CD14-positive monocyte (primary cell): ENCODE measurements around the gene COL6A1. TPM values are rescaled to one million over a fixed set of nuclear protein-coding genes. Genes with fewer than 3 reads are reported as not detected.
A peak's percentile ranks its signal among the peaks of the same experiment; 100 is the strongest.

ENCODE experiments used
- DNase-seq, 3 donors: peaks; one replicate each; pipeline ENCODE4 v3.0.0-alpha.2; 2011 to 2022
- H2AFZ ChIP-seq: 2 replicates; pipeline ENCODE4 v1.6.0; 2012; ENCODE audit warnings: mild to moderate bottlenecking, low read depth, low read length, inconsistent platforms; ENCODE audit not compliant: insufficient read depth, poor library complexity, severe bottlenecking
- H3K27ac ChIP-seq, 2 donors: 1 replicate in 1 of 2; 2 replicates in 1 of 2; pipeline ENCODE4 v1.5.1; 2012 to 2013; ENCODE audit warnings: low read length in 2 of 2, control low read depth in 1 of 2, inconsistent platforms in 1 of 2, low read depth in 1 of 2, mild to moderate bottlenecking in 1 of 2
- H3K27me3 ChIP-seq, 2 donors: one replicate each; pipeline versions ENCODE4 v1.6.0 to v1.6.1; 2011 to 2013; ENCODE audit warnings: low read length in 2 of 2; ENCODE audit not compliant: control insufficient read depth in 2 of 2, insufficient read depth in 2 of 2
- H3K36me3 ChIP-seq, 2 donors: replicated peaks in 1 of 2; 1 replicate in 1 of 2; 2 replicates in 1 of 2; pipeline versions ENCODE4 v1.5.1 to v1.6.1; 2012 to 2013; ENCODE audit warnings: low read length in 2 of 2, control low read depth in 1 of 2, inconsistent platforms in 1 of 2, mild to moderate bottlenecking in 1 of 2; ENCODE audit not compliant: insufficient read depth in 2 of 2, control insufficient read depth in 1 of 2
- H3K4me1 ChIP-seq, 2 donors: 1 replicate in 1 of 2; 2 replicates in 1 of 2; pipeline versions ENCODE4 v1.5.1 to v1.6.1; 2012 to 2013; ENCODE audit warnings: low read length in 2 of 2, control low read depth in 1 of 2, inconsistent platforms in 1 of 2, mild to moderate bottlenecking in 1 of 2, moderate library complexity in 1 of 2; ENCODE audit not compliant: insufficient read depth in 2 of 2, control insufficient read depth in 1 of 2
- H3K4me2 ChIP-seq: replicated peaks from 2 replicates; pipeline ENCODE3; 2012; ENCODE audit warnings: low read length, moderate library complexity, mild to moderate bottlenecking; ENCODE audit not compliant: poor library complexity, severe bottlenecking; ENCODE audit errors: extremely low read depth
- H3K4me3 ChIP-seq, 3 experiments: fragments of 200-600 bp in 1 of 3; sonication (generic) in 1 of 3; replicated peaks in 1 of 3; 1 replicate in 2 of 3; 2 replicates in 1 of 3; pipeline ENCODE4 v1.5.1; 2011 to 2013; ENCODE audit warnings: low read length in 3 of 3, mild to moderate bottlenecking in 3 of 3, control low read depth in 2 of 3, low read depth in 2 of 3, inconsistent platforms in 1 of 3, moderate library complexity in 1 of 3
- H3K79me2 ChIP-seq: 2 replicates; pipeline ENCODE4 v1.6.0; 2012; ENCODE audit warnings: mild to moderate bottlenecking, control low read depth, inconsistent platforms, low read length, moderate library complexity; ENCODE audit not compliant: insufficient read depth
- H3K9ac ChIP-seq: 2 replicates; pipeline ENCODE4 v1.6.0; 2017; ENCODE audit warnings: low read length, mild to moderate bottlenecking; ENCODE audit not compliant: insufficient read depth, poor library complexity, severe bottlenecking
- H3K9me3 ChIP-seq, 2 donors: replicated peaks in 1 of 2; 1 replicate in 1 of 2; 2 replicates in 1 of 2; pipeline versions ENCODE4 v1.5.1 to v1.6.1; 2012 to 2013; ENCODE audit warnings: low read length in 2 of 2, control low read depth in 1 of 2; ENCODE audit not compliant: control insufficient read depth in 1 of 2, insufficient read depth in 1 of 2
- H4K20me1 ChIP-seq: 2 replicates; pipeline ENCODE4 v1.6.0; 2012; ENCODE audit warnings: mild to moderate bottlenecking, low read length, control low read depth, moderate library complexity; ENCODE audit not compliant: insufficient read depth
- H3K27ac Mint-ChIP-seq, 7 donors: one replicate each; pipeline ENCODE4 v1.8.0; 2020; ENCODE audit warnings: mild to moderate bottlenecking in 7 of 7, mixed read lengths in 7 of 7, moderate library complexity in 6 of 7, inconsistent platforms in 2 of 7
- H3K27me3 Mint-ChIP-seq, 3 donors: one replicate each; pipeline ENCODE4 v1.8.0; 2021 to 2022; ENCODE audit warnings: low read depth in 3 of 3, mild to moderate bottlenecking in 3 of 3, mixed read lengths in 3 of 3, moderate library complexity in 3 of 3, inconsistent platforms in 1 of 3
- H3K36me3 Mint-ChIP-seq, 2 donors: one replicate each; pipeline ENCODE4 v1.8.0; 2020; ENCODE audit warnings: mixed read lengths in 2 of 2, inconsistent platforms in 1 of 2, mild to moderate bottlenecking in 1 of 2
- H3K4me1 Mint-ChIP-seq: one replicate; pipeline ENCODE4 v1.8.0; 2020; ENCODE audit warnings: mild to moderate bottlenecking, mixed read lengths
- H3K4me3 Mint-ChIP-seq, 2 donors: one replicate each; pipeline ENCODE4 v1.8.0; 2020; ENCODE audit warnings: mild to moderate bottlenecking in 2 of 2, mixed read lengths in 2 of 2, moderate library complexity in 1 of 2
- H3K9me3 Mint-ChIP-seq, 7 donors: one replicate each; pipeline ENCODE4 v1.8.0; 2020 to 2022; ENCODE audit warnings: mixed read lengths in 7 of 7, mild to moderate bottlenecking in 6 of 7, moderate library complexity in 6 of 7, inconsistent platforms in 2 of 7
- WGBS: methylation state at CpG from one replicate; pipeline ENCODE4 v1.1.5; 2013; ENCODE audit warnings: missing lambda C conversion rate; ENCODE audit not compliant: insufficient coverage; 5-methylcytosine and 5-hydroxymethylcytosine counted together
- intact Hi-C, 2 donors: fragments of 100-400 bp; cut with micrococcal nuclease; formaldehyde crosslinking; loops; one replicate each; pipeline versions ENCODE4 v1.15.0 to v1.15.1; 2023
- polyA plus RNA-seq, 3 donors: library from polyadenylated mRNA; depleted of rRNA in 1 of 3; unstranded in 2 of 3; stranded (reverse) in 1 of 3; fragments of 300-500 nt in 2 of 3; fragments of >200 nt in 1 of 3; fragmentation: Illumina TruSeq in 2 of 3; gene quantifications; 1 replicate in 2 of 3; 2 replicates in 1 of 3; pipeline ENCODE4 v1.2.3, GENCODE V29; 2012 to 2021
- TF ChIP-seq, protein P1 (sequence below): fragments of 200-600 bp; IDR thresholded peaks from one replicate; pipeline ENCODE4 v1.8.0; 2022; ENCODE audit warnings: antibody characterized with exemption, mild to moderate bottlenecking

COL6A1 gene
- polyA plus RNA-seq, 3 donors = 0.08 to 0.11 (median 0.10) TPM

DNA sequence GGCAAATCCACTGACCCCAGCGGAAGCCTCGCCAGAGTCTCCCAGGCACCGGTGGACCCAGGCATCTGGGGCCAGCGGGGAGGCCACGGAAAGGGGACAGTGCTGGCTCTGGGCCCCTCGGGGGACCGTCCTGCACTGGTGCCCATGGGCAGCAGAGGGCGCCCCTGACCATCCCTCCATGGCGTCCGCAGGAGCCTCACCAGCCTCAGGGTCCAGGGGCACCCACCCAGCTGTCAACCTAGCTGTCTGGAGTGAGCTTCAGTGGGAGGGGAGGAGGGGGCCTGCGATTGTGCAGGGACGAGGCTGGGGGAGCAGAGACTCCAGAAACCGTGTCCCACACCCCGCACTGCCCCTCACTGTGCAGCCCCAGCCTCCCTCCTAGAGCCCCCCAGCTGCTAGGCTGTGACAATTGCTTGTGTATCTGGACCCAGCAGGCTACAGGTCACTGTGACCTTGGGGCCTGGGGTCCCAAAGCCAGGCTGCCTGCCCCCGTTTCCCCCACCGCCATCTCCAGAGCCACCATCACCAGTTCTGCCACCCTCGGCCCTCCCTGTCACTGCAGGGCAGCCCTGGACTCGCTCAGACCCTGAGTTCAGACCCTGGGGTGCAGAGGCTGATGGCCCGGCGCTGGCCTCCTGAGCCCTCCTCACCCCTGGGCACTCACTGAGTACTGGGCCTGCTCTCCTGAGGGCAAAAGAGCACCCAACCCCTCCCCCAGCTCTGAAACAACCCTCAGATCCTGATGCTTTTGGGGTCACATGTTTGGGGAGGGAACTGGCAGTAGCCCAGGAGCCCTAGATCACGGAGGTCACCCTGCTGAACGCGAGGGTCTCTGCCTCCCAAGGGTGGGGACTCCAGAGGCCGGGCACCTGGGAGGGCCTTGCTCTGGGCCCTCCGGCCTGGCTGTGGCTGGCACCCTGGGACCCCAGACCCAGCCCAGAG, 10.6 kb upstream of the COL6A1 start:
- 36% methylated on average over 19 of the region's 25 CpGs for WGBS
- Mint-ChIP-seq H3K27ac (no peak overlapping the region), H3K36me3 (no peaks in the 10 kb centered on the region), H3K4me3 (peak overlapping the region in 1 of 2 donors; percentile 67), H3K9me3 (peaks cover 0 to 11% (median 2%) of the 10 kb centered on the region in 7 donors), H3K27me3 (peaks cover 40 to 66% (median 47%) of the 10 kb centered on the region in 3 donors), H3K4me1 (peaks cover 15% of the 10 kb centered on the region)
- Histone ChIP-seq H3K27me3 (peaks cover 31 to 57% of the 10 kb centered on the region in 2 donors), H3K4me3 (no peak overlapping the region), H3K9ac (no peak overlapping the region), H4K20me1 (no peaks in the 10 kb centered on the region), H3K4me1 (peaks cover 22 to 30% of the 10 kb centered on the region in 2 donors), H3K27ac (no peak overlapping the region), H3K9me3 (peaks cover 4 to 15% of the 10 kb centered on the region in 2 donors), H2AFZ (no peak overlapping the region), H3K4me2 (no peak overlapping the region), H3K36me3 (no peaks in the 10 kb centered on the region), H3K79me2 (no peaks in the 10 kb centered on the region)
- intact Hi-C loops = no loop called here
- no peak for DNase-seq
- TF ChIP-seq, protein P1, sequence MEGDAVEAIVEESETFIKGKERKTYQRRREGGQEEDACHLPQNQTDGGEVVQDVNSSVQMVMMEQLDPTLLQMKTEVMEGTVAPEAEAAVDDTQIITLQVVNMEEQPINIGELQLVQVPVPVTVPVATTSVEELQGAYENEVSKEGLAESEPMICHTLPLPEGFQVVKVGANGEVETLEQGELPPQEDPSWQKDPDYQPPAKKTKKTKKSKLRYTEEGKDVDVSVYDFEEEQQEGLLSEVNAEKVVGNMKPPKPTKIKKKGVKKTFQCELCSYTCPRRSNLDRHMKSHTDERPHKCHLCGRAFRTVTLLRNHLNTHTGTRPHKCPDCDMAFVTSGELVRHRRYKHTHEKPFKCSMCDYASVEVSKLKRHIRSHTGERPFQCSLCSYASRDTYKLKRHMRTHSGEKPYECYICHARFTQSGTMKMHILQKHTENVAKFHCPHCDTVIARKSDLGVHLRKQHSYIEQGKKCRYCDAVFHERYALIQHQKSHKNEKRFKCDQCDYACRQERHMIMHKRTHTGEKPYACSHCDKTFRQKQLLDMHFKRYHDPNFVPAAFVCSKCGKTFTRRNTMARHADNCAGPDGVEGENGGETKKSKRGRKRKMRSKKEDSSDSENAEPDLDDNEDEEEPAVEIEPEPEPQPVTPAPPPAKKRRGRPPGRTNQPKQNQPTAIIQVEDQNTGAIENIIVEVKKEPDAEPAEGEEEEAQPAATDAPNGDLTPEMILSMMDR = peak; percentile 78

- H3K4me2 ChIP-seq = no peak overlapping the region
- intact Hi-C loops = no loop called here
- DNase-seq = no peak
These were observed 9.8 kb upstream of the COL6A1 start for GRCh38 chr21:45971616-45972352.

More at GRCh38 chr21:45971616-45972352, 9.8 kb upstream of the COL6A1 start:
- H4K20me1 ChIP-seq = no peaks in the 10 kb centered on the region
- H3K4me3 ChIP-seq = no peak overlapping the region
- Mint-ChIP-seq H3K36me3 (no peaks in the 10 kb centered on the region), H3K27ac (no peak overlapping the region), H3K9me3 (peaks cover 0 to 11% (median 2%) of the 10 kb centered on the region in 7 donors), H3K4me3 (peak overlapping the region in 1 of 2 donors; percentile 67), H3K27me3 (peaks cover 48 to 75% (median 53%) of the 10 kb centered on the region in 3 donors), H3K4me1 (peaks cover 15% of the 10 kb centered on the region)
- H3K9ac ChIP-seq = no peak overlapping the region
- TF ChIP-seq, protein P1 = no peak
- no peaks in the 10 kb centered on the region for H3K36me3 ChIP-seq
- no peaks in the 10 kb centered on the region for H3K79me2 ChIP-seq
- no peak overlapping the region for H3K27ac ChIP-seq
- 88% methylated on average over 18 of the region's 20 CpGs for WGBS
- peaks cover 34 to 64% of the 10 kb centered on the region in 2 donors for H3K27me3 ChIP-seq
- peaks cover 4 to 15% of the 10 kb centered on the region in 2 donors for H3K9me3 ChIP-seq
- H2AFZ ChIP-seq = no peak overlapping the region
- H3K4me1 ChIP-seq = peaks cover 22 to 30% of the 10 kb centered on the region in 2 donors
